Measurements from ENCODE around the gene MT2A.

The MT2A gene

DNA sequence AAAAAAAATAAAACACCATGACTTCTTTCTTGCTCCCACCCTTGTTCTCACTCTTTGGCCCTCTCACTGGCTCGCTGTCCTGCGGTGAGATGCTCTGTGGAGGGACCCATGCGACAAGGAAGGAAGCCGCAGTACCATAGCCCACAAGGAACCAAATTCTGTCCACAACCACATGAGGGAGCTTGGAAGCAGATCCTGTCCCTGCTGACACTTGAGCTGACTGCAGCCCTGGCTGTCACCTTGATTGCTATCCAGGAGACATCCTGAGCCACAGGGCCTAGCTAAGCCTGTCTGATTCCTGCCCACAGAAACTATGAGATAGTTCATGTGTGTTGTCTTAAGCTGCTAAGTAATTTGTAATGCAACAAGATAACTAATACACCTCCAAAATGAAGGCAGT lies 4.8 kb upstream of the MT2A start:
- H3K18ac ChIP-seq (ENCODE audit: low read length) = no peak overlapping the region
- DNase-seq = peak; percentile 90
- no peak overlapping the region for H2BK15ac ChIP-seq (replicated peaks; ENCODE audit: low read depth)
- H3K9ac ChIP-seq (ENCODE audit: low read length) = no peak overlapping the region
- no peak overlapping the region for H4K8ac ChIP-seq (ENCODE audit: low read depth, low read length)
- H2AK5ac ChIP-seq (ENCODE audit: low read length) = no peak overlapping the region
- no peak overlapping the region for H3K27ac ChIP-seq (ENCODE audit: low read depth, low read length)
- H3K79me2 ChIP-seq (ENCODE audit: control insufficient read depth, insufficient read depth, low read length) = no peaks in the 10 kb centered on the region
- no peak overlapping the region for H3K23ac ChIP-seq (ENCODE audit: low read length)
- no peaks in the 10 kb centered on the region for H3K27me3 ChIP-seq (ENCODE audit: insufficient read depth, low read length, poor library complexity)
- no peaks in the 10 kb centered on the region for H3K79me1 ChIP-seq (ENCODE audit: low read length)
- H3K4me1 ChIP-seq (ENCODE audit: control insufficient read depth, low read depth, low read length) = peaks cover 7% of the 10 kb centered on the region
- no peak overlapping the region for H3K4ac ChIP-seq (ENCODE audit: low read depth, low read length)
- H2BK5ac ChIP-seq (ENCODE audit: low read length) = no peak overlapping the region
- no CpG with 5 or more reads among the region's 4 CpGs for WGBS (ENCODE audit: extremely low coverage, insufficient coverage, low lambda C conversion rate)
- no peak overlapping the region for H3K56ac ChIP-seq (ENCODE audit: low read length)
- no peak overlapping the region for H2BK120ac ChIP-seq (ENCODE audit: low read depth, low read length)
- no peak overlapping the region for H3K4me2 ChIP-seq (ENCODE audit: low read length)
- no peak overlapping the region for H3K4me3 ChIP-seq (ENCODE audit: low read length)
- no peaks in the 10 kb centered on the region for H3K36me3 ChIP-seq (ENCODE audit: control insufficient read depth, insufficient read depth, low read length)
- no peak overlapping the region for H4K5ac ChIP-seq (ENCODE audit: low read length)

DNA sequence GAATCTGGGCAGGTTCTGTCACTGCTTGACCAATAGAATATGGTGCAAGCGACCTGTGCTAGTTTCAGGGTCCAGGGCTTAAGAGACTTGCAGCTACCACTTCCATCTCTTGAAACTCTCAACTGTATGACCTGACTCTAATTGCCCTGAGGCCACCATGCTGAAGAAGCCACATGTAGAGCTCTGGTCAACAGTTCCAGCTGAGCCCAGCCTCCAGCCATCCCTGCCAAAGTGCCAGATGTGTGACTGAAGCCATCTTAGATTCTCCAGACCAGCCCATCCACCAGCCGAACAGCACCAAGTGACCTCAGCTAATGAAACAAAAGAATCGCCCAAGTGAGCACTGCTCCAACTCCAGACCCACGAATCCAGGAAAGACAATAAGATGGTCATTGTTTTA lies 3.4 kb upstream of the MT2A start:
- Histone ChIP-seq H3K4me2 (ENCODE audit: low read length) (no peak overlapping the region), H3K27me3 (ENCODE audit: insufficient read depth, low read length, poor library complexity) (no peaks in the 10 kb centered on the region), H3K4me3 (ENCODE audit: low read length) (no peak overlapping the region), H3K9ac (ENCODE audit: low read length) (no peak overlapping the region), H3K79me2 (ENCODE audit: control insufficient read depth, insufficient read depth, low read length) (no peaks in the 10 kb centered on the region), H2BK120ac (ENCODE audit: low read depth, low read length) (no peak overlapping the region), H4K8ac (ENCODE audit: low read depth, low read length) (no peak overlapping the region), H3K27ac (ENCODE audit: low read depth, low read length) (no peak overlapping the region), H3K23ac (ENCODE audit: low read length) (no peak overlapping the region), H2BK5ac (ENCODE audit: low read length) (no peak overlapping the region), H2AK5ac (ENCODE audit: low read length) (no peak overlapping the region), H3K36me3 (ENCODE audit: control insufficient read depth, insufficient read depth, low read length) (no peaks in the 10 kb centered on the region), H3K4me1 (ENCODE audit: control insufficient read depth, low read depth, low read length) (peaks cover 7% of the 10 kb centered on the region), H3K18ac (ENCODE audit: low read length) (no peak overlapping the region), H2BK15ac (replicated peaks; ENCODE audit: low read depth) (no peak overlapping the region), H3K79me1 (ENCODE audit: low read length) (no peaks in the 10 kb centered on the region), H3K56ac (ENCODE audit: low read length) (no peak overlapping the region), H4K5ac (ENCODE audit: low read length) (no peak overlapping the region), H3K4ac (ENCODE audit: low read depth, low read length) (no peak overlapping the region)
- DNase-seq = no peak
- no CpG with 5 or more reads among the region's 4 CpGs for WGBS (ENCODE audit: extremely low coverage, insufficient coverage, low lambda C conversion rate)

DNA sequence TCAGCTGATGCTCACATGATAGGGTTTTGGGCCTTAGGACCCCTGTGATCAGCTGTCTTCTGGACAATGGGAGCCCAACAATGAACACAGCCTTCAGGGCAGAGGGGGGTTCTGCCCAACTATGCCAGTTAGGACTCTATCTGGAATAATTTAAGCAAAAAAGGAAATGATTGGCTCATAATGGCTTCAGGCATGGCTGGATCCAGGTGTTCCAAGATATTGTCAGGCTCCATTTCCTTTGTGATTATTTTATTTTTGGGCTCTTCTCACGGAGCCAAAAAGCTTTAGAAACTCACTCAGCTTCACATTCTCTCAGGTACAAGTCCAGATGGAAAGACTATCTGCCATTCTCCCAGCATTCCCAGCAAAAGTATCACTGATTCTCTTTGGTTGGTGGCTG lies 2.9 kb upstream of the MT2A start:
- no peak overlapping the region for H4K8ac ChIP-seq (ENCODE audit: low read depth, low read length)
- H3K27me3 ChIP-seq (ENCODE audit: insufficient read depth, low read length, poor library complexity) = peaks cover 1% of the 10 kb centered on the region
- no peak overlapping the region for H3K4me3 ChIP-seq (ENCODE audit: low read length)
- H2BK120ac ChIP-seq (ENCODE audit: low read depth, low read length) = no peak overlapping the region
- no peak overlapping the region for H2BK15ac ChIP-seq (replicated peaks; ENCODE audit: low read depth)
- no CpG with 5 or more reads among the region's 1 CpG for WGBS (ENCODE audit: extremely low coverage, insufficient coverage, low lambda C conversion rate)
- H3K9ac ChIP-seq (ENCODE audit: low read length) = no peak overlapping the region
- DNase-seq = no peak
- no peaks in the 10 kb centered on the region for H3K79me2 ChIP-seq (ENCODE audit: control insufficient read depth, insufficient read depth, low read length)
- no peak overlapping the region for H3K4me2 ChIP-seq (ENCODE audit: low read length)
- H3K79me1 ChIP-seq (ENCODE audit: low read length) = no peaks in the 10 kb centered on the region
- H4K5ac ChIP-seq (ENCODE audit: low read length) = no peak overlapping the region
- H3K4me1 ChIP-seq (ENCODE audit: control insufficient read depth, low read depth, low read length) = peaks cover 9% of the 10 kb centered on the region
- no peak overlapping the region for H3K56ac ChIP-seq (ENCODE audit: low read length)
- H3K18ac ChIP-seq (ENCODE audit: low read length) = no peak overlapping the region
- no peak overlapping the region for H2AK5ac ChIP-seq (ENCODE audit: low read length)
- no peak overlapping the region for H3K27ac ChIP-seq (ENCODE audit: low read depth, low read length)
- H2BK5ac ChIP-seq (ENCODE audit: low read length) = no peak overlapping the region
- H3K4ac ChIP-seq (ENCODE audit: low read depth, low read length) = no peak overlapping the region
- H3K23ac ChIP-seq (ENCODE audit: low read length) = no peak overlapping the region
- H3K36me3 ChIP-seq (ENCODE audit: control insufficient read depth, insufficient read depth, low read length) = no peaks in the 10 kb centered on the region

DNA sequence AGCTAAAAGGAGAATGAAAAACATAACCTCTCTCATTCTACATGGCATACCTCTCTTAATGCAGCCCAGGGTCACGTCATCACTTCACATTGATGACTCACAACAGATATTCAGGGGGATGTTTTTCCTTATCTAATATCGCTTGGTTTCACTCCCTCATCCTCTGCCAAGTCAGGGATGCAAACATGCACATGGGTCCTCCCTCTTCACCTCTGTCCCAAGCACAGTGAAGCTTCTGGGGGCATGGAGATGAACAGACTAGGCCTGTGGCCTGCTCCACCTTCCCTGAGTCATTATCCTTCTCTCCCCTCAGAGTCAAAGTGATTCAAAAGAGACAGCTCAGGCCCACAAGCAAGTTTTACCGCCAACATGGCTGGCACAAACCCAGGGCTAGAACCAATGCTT lies 2.3 kb upstream of the MT2A start:
- Histone ChIP-seq H3K79me2 (ENCODE audit: control insufficient read depth, insufficient read depth, low read length) (no peaks in the 10 kb centered on the region), H2AK5ac (ENCODE audit: low read length) (no peak overlapping the region), H3K4ac (ENCODE audit: low read depth, low read length) (no peak overlapping the region), H3K56ac (ENCODE audit: low read length) (no peak overlapping the region), H3K9ac (ENCODE audit: low read length) (no peak overlapping the region), H2BK15ac (replicated peaks; ENCODE audit: low read depth) (no peak overlapping the region), H3K79me1 (ENCODE audit: low read length) (no peaks in the 10 kb centered on the region), H4K5ac (ENCODE audit: low read length) (no peak overlapping the region), H3K18ac (ENCODE audit: low read length) (no peak overlapping the region), H3K4me2 (ENCODE audit: low read length) (no peak overlapping the region), H3K4me1 (ENCODE audit: control insufficient read depth, low read depth, low read length) (peaks cover 9% of the 10 kb centered on the region), H4K8ac (ENCODE audit: low read depth, low read length) (no peak overlapping the region), H3K4me3 (ENCODE audit: low read length) (no peak overlapping the region), H3K27ac (ENCODE audit: low read depth, low read length) (no peak overlapping the region), H3K36me3 (ENCODE audit: control insufficient read depth, insufficient read depth, low read length) (no peaks in the 10 kb centered on the region), H3K27me3 (ENCODE audit: insufficient read depth, low read length, poor library complexity) (peaks cover 6% of the 10 kb centered on the region), H3K23ac (ENCODE audit: low read length) (no peak overlapping the region), H2BK5ac (ENCODE audit: low read length) (no peak overlapping the region), H2BK120ac (ENCODE audit: low read depth, low read length) (no peak overlapping the region)
- DNase-seq = no peak
- WGBS (ENCODE audit: extremely low coverage, insufficient coverage, low lambda C conversion rate) = no CpG with 5 or more reads among the region's 3 CpGs

DNA sequence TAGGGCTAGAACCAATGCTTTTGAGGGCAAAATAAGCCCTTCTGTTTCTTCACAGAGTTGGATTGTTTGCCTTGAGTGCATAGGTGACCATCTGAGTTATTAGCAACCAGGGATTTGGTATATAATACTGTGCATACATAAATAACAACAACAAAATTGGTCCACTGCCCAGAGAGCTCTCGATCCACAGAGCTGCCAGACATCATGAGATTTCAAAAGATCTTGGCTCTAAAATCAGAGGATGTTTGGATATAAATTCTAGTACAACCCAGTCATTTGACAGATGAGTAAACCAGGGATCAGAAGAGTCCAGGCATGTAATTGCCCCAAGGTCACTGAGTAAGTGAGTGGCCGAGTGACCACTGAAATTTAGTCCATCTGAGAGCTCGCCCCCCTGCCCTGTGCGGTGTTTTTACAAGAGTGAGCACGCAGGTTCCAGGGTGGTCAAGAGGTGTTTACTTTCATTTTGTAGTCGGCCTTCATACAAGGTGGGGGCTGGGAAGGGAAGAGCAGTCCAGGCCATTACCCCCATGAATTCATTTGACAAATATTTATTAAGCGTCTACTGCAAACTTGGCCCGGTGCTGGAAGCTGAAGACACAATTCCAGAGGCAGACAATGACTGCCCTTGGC lies 1.8 kb upstream of the MT2A start:
- H3K9ac ChIP-seq (ENCODE audit: low read length) = no peak overlapping the region
- H3K4me2 ChIP-seq (ENCODE audit: low read length) = no peak overlapping the region
- no peak overlapping the region for H3K4me3 ChIP-seq (ENCODE audit: low read length)
- no peaks in the 10 kb centered on the region for H3K79me2 ChIP-seq (ENCODE audit: control insufficient read depth, insufficient read depth, low read length)
- H2AK5ac ChIP-seq (ENCODE audit: low read length) = no peak overlapping the region
- no peak overlapping the region for H3K4ac ChIP-seq (ENCODE audit: low read depth, low read length)
- H4K5ac ChIP-seq (ENCODE audit: low read length) = no peak overlapping the region
- DNase-seq = no peak
- no peak overlapping the region for H4K8ac ChIP-seq (ENCODE audit: low read depth, low read length)
- no peak overlapping the region for H3K23ac ChIP-seq (ENCODE audit: low read length)
- no peak overlapping the region for H2BK5ac ChIP-seq (ENCODE audit: low read length)
- H3K79me1 ChIP-seq (ENCODE audit: low read length) = no peaks in the 10 kb centered on the region
- H3K4me1 ChIP-seq (ENCODE audit: control insufficient read depth, low read depth, low read length) = peaks cover 9% of the 10 kb centered on the region
- no peak overlapping the region for H3K18ac ChIP-seq (ENCODE audit: low read length)
- WGBS (ENCODE audit: extremely low coverage, insufficient coverage, low lambda C conversion rate) = no CpG with 5 or more reads among the region's 8 CpGs
- H3K36me3 ChIP-seq (ENCODE audit: control insufficient read depth, insufficient read depth, low read length) = no peaks in the 10 kb centered on the region
- H2BK15ac ChIP-seq (replicated peaks; ENCODE audit: low read depth) = no peak overlapping the region
- H3K27ac ChIP-seq (ENCODE audit: low read depth, low read length) = no peak overlapping the region
- no peak overlapping the region for H3K56ac ChIP-seq (ENCODE audit: low read length)
- no peak overlapping the region for H2BK120ac ChIP-seq (ENCODE audit: low read depth, low read length)
- peaks cover 6% of the 10 kb centered on the region for H3K27me3 ChIP-seq (ENCODE audit: insufficient read depth, low read length, poor library complexity)

DNA sequence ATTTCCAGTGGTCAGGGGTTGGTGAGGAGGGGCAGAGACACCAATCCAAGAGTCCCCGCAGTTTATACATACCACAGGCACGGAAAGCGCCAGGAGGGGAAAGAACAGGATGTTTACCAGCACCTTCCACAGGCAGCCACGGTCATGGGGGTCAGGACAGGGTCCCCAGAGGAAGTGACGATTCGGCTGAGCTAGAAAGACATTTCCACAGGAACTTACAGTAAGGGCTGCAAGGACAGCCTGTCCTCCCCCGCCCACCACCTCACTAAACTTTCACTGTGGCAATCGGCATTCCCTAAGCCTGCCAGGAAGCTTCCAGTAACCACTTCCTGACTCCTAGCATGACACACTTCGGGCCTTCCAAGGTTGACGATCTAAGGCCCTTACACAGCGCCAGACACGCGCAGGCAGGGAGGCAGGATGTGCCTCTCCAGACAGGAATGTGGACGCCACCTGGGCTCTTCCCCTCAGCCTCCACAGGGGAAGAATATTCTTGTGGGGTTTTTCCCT lies 1.2 kb upstream of the MT2A start:
- Histone ChIP-seq H3K27me3 (ENCODE audit: insufficient read depth, low read length, poor library complexity) (peaks cover 6% of the 10 kb centered on the region), H2BK15ac (replicated peaks; ENCODE audit: low read depth) (no peak overlapping the region), H3K4me2 (ENCODE audit: low read length) (no peak overlapping the region), H3K27ac (ENCODE audit: low read depth, low read length) (no peak overlapping the region), H2BK5ac (ENCODE audit: low read length) (no peak overlapping the region), H3K79me2 (ENCODE audit: control insufficient read depth, insufficient read depth, low read length) (no peaks in the 10 kb centered on the region), H3K23ac (ENCODE audit: low read length) (no peak overlapping the region), H3K9ac (ENCODE audit: low read length) (no peak overlapping the region), H4K5ac (ENCODE audit: low read length) (no peak overlapping the region), H3K36me3 (ENCODE audit: control insufficient read depth, insufficient read depth, low read length) (no peaks in the 10 kb centered on the region), H3K79me1 (ENCODE audit: low read length) (no peaks in the 10 kb centered on the region), H3K4me1 (ENCODE audit: control insufficient read depth, low read depth, low read length) (peaks cover 9% of the 10 kb centered on the region), H3K4ac (ENCODE audit: low read depth, low read length) (no peak overlapping the region), H3K18ac (ENCODE audit: low read length) (peak overlapping the region; percentile 1), H3K4me3 (ENCODE audit: low read length) (no peak overlapping the region), H4K8ac (ENCODE audit: low read depth, low read length) (no peak overlapping the region), H2BK120ac (ENCODE audit: low read depth, low read length) (no peak overlapping the region), H2AK5ac (ENCODE audit: low read length) (no peak overlapping the region), H3K56ac (ENCODE audit: low read length) (peak overlapping the region; percentile 70)
- WGBS (ENCODE audit: extremely low coverage, insufficient coverage, low lambda C conversion rate) = no CpG with 5 or more reads among the region's 14 CpGs
- DNase-seq = peak; percentile 84
